Measurements from ENCODE around the gene BIN1.

GRCh38 chr2:127085317-127085681, 21.7 kb downstream of the BIN1 start:
- TF ChIP-seq POLR2A (IDR thresholded peaks at IDR 0.05) (no peak), CTCF (IDR thresholded peaks at IDR 0.05) (no peak)
